ENCODE data around the gene CD2. TPM values are rescaled to one million over a fixed set of nuclear protein-coding genes. Genes with fewer than 3 reads are reported as not detected.

The CD2 gene
- total RNA-seq, 3 donors from 2014 or later, result 4.1 to 7.7 (median 5.4) TPM

- no peak for TF ChIP-seq CTCF (IDR thresholded peaks at IDR 0.05)
- intact Hi-C loops (cut with DNase I, micrococcal nuclease), result no loop called here
- DNase-seq (no peak), ATAC-seq (peak; percentile 23)
- Histone ChIP-seq H3K36me3 (ENCODE audit: low read depth) (no peaks in the 10 kb centered on the region), H3K4me1 (ENCODE audit: low read depth) (no peaks in the 10 kb centered on the region), H3K9me3 (no peaks in the 10 kb centered on the region), H3K4me3 (no peak overlapping the region)
Observed at GRCh38 chr1:116717318-116717717, 36.9 kb upstream of the CD2 start.

GRCh38 chr1:116720364-116721038 lies 33.7 kb upstream of the CD2 start:
- intact Hi-C loops (cut with DNase I, micrococcal nuclease), result no loop called here
- H3K4me1 ChIP-seq (ENCODE audit: low read depth), result no peaks in the 10 kb centered on the region
- TF ChIP-seq CTCF (IDR thresholded peaks at IDR 0.05), result no peak

GRCh38 chr1:116721039-116721405 lies 33.2 kb upstream of the CD2 start:
- Histone ChIP-seq H3K4me3 (no peak overlapping the region), H3K36me3 (ENCODE audit: low read depth) (no peaks in the 10 kb centered on the region)
- intact Hi-C loops (cut with DNase I, micrococcal nuclease), result no loop called here

More at GRCh38 chr1:116720364-116721038, 33.7 kb upstream of the CD2 start:
- Histone ChIP-seq H3K4me3 (no peak overlapping the region), H3K9me3 (no peaks in the 10 kb centered on the region), H3K36me3 (ENCODE audit: low read depth) (no peaks in the 10 kb centered on the region)
- ATAC-seq, result no peak
- no peak for DNase-seq

GRCh38 chr1:116721451-116722007 lies 32.7 kb upstream of the CD2 start:
- H3K4me1 ChIP-seq (ENCODE audit: low read depth), result no peaks in the 10 kb centered on the region
- TF ChIP-seq CTCF (IDR thresholded peaks at IDR 0.05), result no peak
- ATAC-seq, result no peak
- H3K4me3 ChIP-seq, result no peak overlapping the region
- intact Hi-C loops (cut with DNase I, micrococcal nuclease), result no loop called here
- DNase-seq, result no peak
- no peaks in the 10 kb centered on the region for H3K9me3 ChIP-seq
- H3K36me3 ChIP-seq (ENCODE audit: low read depth), result no peaks in the 10 kb centered on the region

More at GRCh38 chr1:116721039-116721405, 33.2 kb upstream of the CD2 start:
- H3K4me1 ChIP-seq (ENCODE audit: low read depth), result no peaks in the 10 kb centered on the region
- H3K9me3 ChIP-seq, result no peaks in the 10 kb centered on the region
- ATAC-seq (no peak), DNase-seq (no peak)
- TF ChIP-seq CTCF (IDR thresholded peaks at IDR 0.05), result no peak

GRCh38 chr1:116722016-116722838 lies 32.0 kb upstream of the CD2 start:
- DNase-seq (peak in 1 of 3 donors; percentile 45), ATAC-seq (peak; percentile 89)
- intact Hi-C loops (cut with DNase I, micrococcal nuclease), result no loop called here

More at GRCh38 chr1:116722016-116722838, 32.0 kb upstream of the CD2 start:
- Histone ChIP-seq H3K36me3 (ENCODE audit: low read depth) (no peaks in the 10 kb centered on the region), H3K4me3 (no peak overlapping the region), H3K4me1 (ENCODE audit: low read depth) (no peaks in the 10 kb centered on the region), H3K9me3 (no peaks in the 10 kb centered on the region)
- no peak for TF ChIP-seq CTCF (IDR thresholded peaks at IDR 0.05)
